ENCODE results near the gene ANKLE2.

Gene ANKLE2

GRCh38 chr12:132775502-132776229 is 14.0 kb upstream of the ANKLE2 start (continued):
- TF ChIP-seq, protein P1, sequence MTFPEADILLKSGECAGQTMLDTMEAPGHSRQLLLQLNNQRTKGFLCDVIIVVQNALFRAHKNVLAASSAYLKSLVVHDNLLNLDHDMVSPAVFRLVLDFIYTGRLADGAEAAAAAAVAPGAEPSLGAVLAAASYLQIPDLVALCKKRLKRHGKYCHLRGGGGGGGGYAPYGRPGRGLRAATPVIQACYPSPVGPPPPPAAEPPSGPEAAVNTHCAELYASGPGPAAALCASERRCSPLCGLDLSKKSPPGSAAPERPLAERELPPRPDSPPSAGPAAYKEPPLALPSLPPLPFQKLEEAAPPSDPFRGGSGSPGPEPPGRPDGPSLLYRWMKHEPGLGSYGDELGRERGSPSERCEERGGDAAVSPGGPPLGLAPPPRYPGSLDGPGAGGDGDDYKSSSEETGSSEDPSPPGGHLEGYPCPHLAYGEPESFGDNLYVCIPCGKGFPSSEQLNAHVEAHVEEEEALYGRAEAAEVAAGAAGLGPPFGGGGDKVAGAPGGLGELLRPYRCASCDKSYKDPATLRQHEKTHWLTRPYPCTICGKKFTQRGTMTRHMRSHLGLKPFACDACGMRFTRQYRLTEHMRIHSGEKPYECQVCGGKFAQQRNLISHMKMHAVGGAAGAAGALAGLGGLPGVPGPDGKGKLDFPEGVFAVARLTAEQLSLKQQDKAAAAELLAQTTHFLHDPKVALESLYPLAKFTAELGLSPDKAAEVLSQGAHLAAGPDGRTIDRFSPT (tag by site-specific recombination; IDR thresholded peaks at IDR 0.05): no peak
- TF ChIP-seq ZNF660 (tag by site-specific recombination; IDR thresholded peaks at IDR 0.05) (no peak), REPIN1 (tag by site-specific recombination; IDR thresholded peaks at IDR 0.05; ENCODE audit: low read depth) (no peak), ZSCAN4 (tag by site-specific recombination; IDR thresholded peaks at IDR 0.05) (no peak), ZNF202 (tag by site-specific recombination; IDR thresholded peaks at IDR 0.05; ENCODE audit: borderline replicate concordance) (no peak), ZNF529 (tag by site-specific recombination; IDR thresholded peaks at IDR 0.05; ENCODE audit: insufficient replicate concordance) (no peak)

- H3K27ac ChIP-seq (ENCODE audit: extremely low read depth, low read depth, low read length): no peak overlapping the region
- H3K9me3 ChIP-seq (ENCODE audit: control insufficient read depth, insufficient read depth, low read depth, low read length): no peaks in the 10 kb centered on the region
- POLR2A ChIA-PET: no interaction called here
- TF ChIP-seq ZNF214 (tag by site-specific recombination; IDR thresholded peaks at IDR 0.05; ENCODE audit: borderline replicate concordance) (no peak), ZNF621 (tag by site-specific recombination; IDR thresholded peaks at IDR 0.05) (no peak), ZNF529 (tag by site-specific recombination; IDR thresholded peaks at IDR 0.05; ENCODE audit: insufficient replicate concordance) (no peak), ZNF174 (tag by site-specific recombination; IDR thresholded peaks at IDR 0.05) (no peak), ZNF335 (tag by site-specific recombination; conservative IDR thresholded peaks at IDR 0.05) (no peak), ZSCAN4 (tag by site-specific recombination; IDR thresholded peaks at IDR 0.05) (no peak), ZNF776 (tag by site-specific recombination; IDR thresholded peaks at IDR 0.05; ENCODE audit: borderline replicate concordance) (no peak), ZNF416 (tag by site-specific recombination; IDR thresholded peaks at IDR 0.05) (no peak), ZNF221 (tag by site-specific recombination; IDR thresholded peaks at IDR 0.05; ENCODE audit: borderline replicate concordance) (no peak), BCL11B (tag by site-specific recombination; IDR thresholded peaks at IDR 0.05; ENCODE audit: low read depth) (no peak), ZNF311 (tag by site-specific recombination; IDR thresholded peaks at IDR 0.05; ENCODE audit: borderline replicate concordance) (no peak), ZNF777 (tag by site-specific recombination; IDR thresholded peaks at IDR 0.05; ENCODE audit: borderline replicate concordance) (no peak), BCL11A (tag by site-specific recombination; IDR thresholded peaks at IDR 0.05; ENCODE audit: low read depth) (no peak), ZNF768 (tag by site-specific recombination; IDR thresholded peaks at IDR 0.05) (no peak), ZNF521 (tag by site-specific recombination; IDR thresholded peaks at IDR 0.05) (no peak), ZNF654 (tag by site-specific recombination; IDR thresholded peaks at IDR 0.05; ENCODE audit: low read depth) (no peak), ZNF677 (tag by site-specific recombination; IDR thresholded peaks at IDR 0.05) (no peak)
- no peaks in the 10 kb centered on the region for H3K4me1 ChIP-seq (ENCODE audit: control insufficient read depth, insufficient read depth, low read length)
- CTCF ChIA-PET: interaction anchor here (0.6 to 1.2 kb wide), 2 partner anchors 20 to 176 kb away, joined by 3 read pairs; no protein-coding TSS in a partner anchor
- H3K36me3 ChIP-seq (ENCODE audit: control insufficient read depth in 2 of 2, insufficient read depth in 1 of 2, low read length in 2 of 2): peaks cover 15 to 82% of the 10 kb centered on the region in 2 experiments
- H3K4me3 ChIP-seq (ENCODE audit: low read depth, low read length): no peak overlapping the region
Observed at GRCh38 chr12:132774646-132775275, 13.1 kb upstream of the ANKLE2 start.
